Loucy (cell line): Measurements from ENCODE around the gene SORBS1.

Experiments
- CTCF ChIP-seq: fragments of 200-600 bp; sonication (generic); conservative IDR thresholded peaks from 2 replicates; pipeline ENCODE4 v1.5.1; 2014; ENCODE audit warnings: mild to moderate bottlenecking, antibody characterized with exemption, low read length
- EZH2phosphoT487 ChIP-seq: fragments of 200-600 bp; IDR thresholded peaks from 2 replicates; pipeline ENCODE4 v1.6.1; 2018; ENCODE audit warnings: antibody characterized with exemption, mild to moderate bottlenecking, moderate library complexity, borderline replicate concordance

- TF ChIP-seq EZH2phosphoT487 (no peak), CTCF (no peak)
These were observed 94.7 kb downstream of the SORBS1 start for GRCh38 chr10:95466436-95466835.
